ENCODE measurements around the gene OSBPL7. TPM values are rescaled to one million over a fixed set of nuclear protein-coding genes. Genes with fewer than 3 reads are reported as not detected.
A peak's percentile ranks its signal among the peaks of the same experiment; 100 is the strongest.

Gene OSBPL7
- total and polyA plus RNA-seq, 2 of the 13 experiments (the other 11 are each of a cell fraction or from before 2014, with no cell fraction given): 4.7 to 6.6 TPM

GRCh38 chr17:47821424-47822391 lies at the start of gene OSBPL7 (continued):
- TF ChIP-seq, protein P1, sequence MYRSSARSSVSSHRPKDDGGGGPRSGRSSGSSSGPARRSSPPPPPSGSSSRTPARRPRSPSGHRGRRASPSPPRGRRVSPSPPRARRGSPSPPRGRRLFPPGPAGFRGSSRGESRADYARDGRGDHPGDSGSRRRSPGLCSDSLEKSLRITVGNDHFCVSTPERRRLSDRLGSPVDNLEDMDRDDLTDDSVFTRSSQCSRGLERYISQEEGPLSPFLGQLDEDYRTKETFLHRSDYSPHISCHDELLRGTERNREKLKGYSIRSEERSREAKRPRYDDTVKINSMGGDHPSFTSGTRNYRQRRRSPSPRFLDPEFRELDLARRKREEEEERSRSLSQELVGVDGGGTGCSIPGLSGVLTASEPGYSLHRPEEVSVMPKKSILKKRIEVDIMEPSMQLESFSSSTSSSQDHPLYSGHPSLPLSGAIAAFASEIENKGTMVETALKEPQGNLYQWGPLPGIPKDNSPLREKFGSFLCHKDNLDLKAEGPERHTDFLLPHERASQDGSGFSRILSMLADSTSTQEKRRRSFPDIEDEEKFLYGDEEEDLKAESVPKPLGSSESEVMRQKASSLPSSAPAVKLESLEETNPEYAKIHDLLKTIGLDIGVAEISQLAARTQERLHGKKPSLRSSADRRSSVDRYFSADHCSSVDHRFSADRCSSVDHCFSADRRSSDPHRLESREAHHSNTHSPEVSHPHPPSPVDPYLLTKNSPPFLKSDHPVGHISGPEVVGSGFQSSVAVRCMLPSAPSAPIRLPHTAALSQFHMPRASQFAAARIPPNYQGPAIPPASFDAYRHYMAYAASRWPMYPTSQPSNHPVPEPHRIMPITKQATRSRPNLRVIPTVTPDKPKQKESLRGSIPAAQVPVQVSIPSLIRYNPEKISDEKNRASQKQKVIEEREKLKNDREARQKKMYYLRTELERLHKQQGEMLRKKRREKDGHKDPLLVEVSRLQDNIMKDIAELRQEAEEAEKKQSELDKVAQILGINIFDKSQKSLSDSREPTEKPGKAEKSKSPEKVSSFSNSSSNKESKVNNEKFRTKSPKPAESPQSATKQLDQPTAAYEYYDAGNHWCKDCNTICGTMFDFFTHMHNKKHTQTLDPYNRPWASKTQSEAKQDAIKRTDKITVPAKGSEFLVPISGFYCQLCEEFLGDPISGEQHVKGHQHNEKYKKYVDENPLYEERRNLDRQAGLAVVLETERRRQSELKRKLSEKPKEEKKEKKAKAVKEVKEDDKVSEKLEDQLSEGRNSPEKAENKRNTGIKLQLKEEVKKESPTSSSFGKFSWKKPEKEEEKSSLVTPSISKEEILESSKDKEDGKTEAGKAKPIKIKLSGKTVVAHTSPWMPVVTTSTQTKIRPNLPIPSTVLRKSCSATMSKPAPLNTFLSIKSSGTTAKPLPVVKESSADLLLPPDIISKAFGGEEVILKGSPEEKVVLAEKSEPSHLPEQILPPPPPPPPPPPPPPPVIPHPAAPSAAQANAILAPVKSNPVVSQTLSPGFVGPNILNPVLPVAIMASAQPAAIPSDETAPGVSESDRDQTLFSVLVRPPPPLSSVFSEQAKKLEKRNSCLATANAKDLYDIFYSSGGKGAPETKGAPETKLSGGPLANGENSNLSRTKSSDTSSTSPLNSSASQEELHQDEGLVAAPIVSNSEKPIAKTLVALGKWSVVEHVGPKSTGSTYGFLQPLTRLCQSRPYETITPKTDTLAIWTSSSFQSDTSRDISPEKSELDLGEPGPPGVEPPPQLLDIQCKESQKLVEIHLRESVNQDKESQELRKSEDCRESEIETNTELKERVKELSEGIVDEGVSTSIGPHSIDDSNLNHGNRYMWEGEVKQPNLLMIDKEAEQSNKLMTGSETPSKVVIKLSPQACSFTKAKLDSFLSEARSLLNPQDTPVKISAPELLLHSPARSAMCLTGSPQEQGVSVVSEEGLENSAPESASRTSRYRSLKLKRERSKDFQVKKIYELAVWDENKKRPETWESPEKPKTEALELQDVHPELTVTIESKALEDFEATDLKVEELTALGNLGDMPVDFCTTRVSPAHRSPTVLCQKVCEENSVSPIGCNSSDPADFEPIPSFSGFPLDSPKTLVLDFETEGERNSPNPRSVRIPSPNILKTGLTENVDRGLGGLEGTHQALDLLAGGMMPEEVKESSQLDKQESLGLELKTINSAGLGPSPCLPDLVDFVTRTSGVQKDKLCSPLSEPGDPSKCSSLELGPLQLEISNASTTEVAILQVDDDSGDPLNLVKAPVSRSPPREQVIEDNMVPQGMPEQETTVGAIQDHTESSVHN (CRISPR knock-in tag; IDR thresholded peaks at IDR 0.05): no peak
- TF ChIP-seq MLLT10 (CRISPR knock-in tag; IDR thresholded peaks at IDR 0.05) (no peak), ZKSCAN5 (CRISPR knock-in tag; IDR thresholded peaks at IDR 0.05) (no peak), MED1 (CRISPR knock-in tag; IDR thresholded peaks at IDR 0.05) (peak; percentile 22; the same call in 1 of the 2 replicates), TCF7L2 (IDR thresholded peaks at IDR 0.05; ENCODE audit: low read depth, low read length) (no peak), RARG (CRISPR knock-in tag; IDR thresholded peaks at IDR 0.05; ENCODE audit: low read depth) (no peak), PRPF4 (IDR thresholded peaks at IDR 0.05; ENCODE audit: low read depth, low read length, poor library complexity, severe bottlenecking) (no peak), ZNF383 (CRISPR knock-in tag; IDR thresholded peaks at IDR 0.05; ENCODE audit: borderline replicate concordance) (no peak), ZNF337 (CRISPR knock-in tag; IDR thresholded peaks at IDR 0.05; ENCODE audit: borderline replicate concordance, low read depth) (no peak)
- TF ChIP-seq, protein P2, sequence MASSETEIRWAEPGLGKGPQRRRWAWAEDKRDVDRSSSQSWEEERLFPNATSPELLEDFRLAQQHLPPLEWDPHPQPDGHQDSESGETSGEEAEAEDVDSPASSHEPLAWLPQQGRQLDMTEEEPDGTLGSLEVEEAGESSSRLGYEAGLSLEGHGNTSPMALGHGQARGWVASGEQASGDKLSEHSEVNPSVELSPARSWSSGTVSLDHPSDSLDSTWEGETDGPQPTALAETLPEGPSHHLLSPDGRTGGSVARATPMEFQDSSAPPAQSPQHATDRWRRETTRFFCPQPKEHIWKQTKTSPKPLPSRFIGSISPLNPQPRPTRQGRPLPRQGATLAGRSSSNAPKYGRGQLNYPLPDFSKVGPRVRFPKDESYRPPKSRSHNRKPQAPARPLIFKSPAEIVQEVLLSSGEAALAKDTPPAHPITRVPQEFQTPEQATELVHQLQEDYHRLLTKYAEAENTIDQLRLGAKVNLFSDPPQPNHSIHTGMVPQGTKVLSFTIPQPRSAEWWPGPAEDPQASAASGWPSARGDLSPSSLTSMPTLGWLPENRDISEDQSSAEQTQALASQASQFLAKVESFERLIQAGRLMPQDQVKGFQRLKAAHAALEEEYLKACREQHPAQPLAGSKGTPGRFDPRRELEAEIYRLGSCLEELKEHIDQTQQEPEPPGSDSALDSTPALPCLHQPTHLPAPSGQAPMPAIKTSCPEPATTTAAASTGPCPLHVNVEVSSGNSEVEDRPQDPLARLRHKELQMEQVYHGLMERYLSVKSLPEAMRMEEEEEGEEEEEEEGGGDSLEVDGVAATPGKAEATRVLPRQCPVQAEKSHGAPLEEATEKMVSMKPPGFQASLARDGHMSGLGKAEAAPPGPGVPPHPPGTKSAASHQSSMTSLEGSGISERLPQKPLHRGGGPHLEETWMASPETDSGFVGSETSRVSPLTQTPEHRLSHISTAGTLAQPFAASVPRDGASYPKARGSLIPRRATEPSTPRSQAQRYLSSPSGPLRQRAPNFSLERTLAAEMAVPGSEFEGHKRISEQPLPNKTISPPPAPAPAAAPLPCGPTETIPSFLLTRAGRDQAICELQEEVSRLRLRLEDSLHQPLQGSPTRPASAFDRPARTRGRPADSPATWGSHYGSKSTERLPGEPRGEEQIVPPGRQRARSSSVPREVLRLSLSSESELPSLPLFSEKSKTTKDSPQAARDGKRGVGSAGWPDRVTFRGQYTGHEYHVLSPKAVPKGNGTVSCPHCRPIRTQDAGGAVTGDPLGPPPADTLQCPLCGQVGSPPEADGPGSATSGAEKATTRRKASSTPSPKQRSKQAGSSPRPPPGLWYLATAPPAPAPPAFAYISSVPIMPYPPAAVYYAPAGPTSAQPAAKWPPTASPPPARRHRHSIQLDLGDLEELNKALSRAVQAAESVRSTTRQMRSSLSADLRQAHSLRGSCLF (CRISPR knock-in tag; IDR thresholded peaks at IDR 0.05; ENCODE audit: borderline replicate concordance): no peak
- TF ChIP-seq, protein P3, sequence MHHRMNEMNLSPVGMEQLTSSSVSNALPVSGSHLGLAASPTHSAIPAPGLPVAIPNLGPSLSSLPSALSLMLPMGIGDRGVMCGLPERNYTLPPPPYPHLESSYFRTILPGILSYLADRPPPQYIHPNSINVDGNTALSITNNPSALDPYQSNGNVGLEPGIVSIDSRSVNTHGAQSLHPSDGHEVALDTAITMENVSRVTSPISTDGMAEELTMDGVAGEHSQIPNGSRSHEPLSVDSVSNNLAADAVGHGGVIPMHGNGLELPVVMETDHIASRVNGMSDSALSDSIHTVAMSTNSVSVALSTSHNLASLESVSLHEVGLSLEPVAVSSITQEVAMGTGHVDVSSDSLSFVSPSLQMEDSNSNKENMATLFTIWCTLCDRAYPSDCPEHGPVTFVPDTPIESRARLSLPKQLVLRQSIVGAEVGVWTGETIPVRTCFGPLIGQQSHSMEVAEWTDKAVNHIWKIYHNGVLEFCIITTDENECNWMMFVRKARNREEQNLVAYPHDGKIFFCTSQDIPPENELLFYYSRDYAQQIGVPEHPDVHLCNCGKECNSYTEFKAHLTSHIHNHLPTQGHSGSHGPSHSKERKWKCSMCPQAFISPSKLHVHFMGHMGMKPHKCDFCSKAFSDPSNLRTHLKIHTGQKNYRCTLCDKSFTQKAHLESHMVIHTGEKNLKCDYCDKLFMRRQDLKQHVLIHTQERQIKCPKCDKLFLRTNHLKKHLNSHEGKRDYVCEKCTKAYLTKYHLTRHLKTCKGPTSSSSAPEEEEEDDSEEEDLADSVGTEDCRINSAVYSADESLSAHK (CRISPR knock-in tag; IDR thresholded peaks at IDR 0.05; ENCODE audit: borderline replicate concordance): no peak

Measured in HepG2 (cell line).